HEK293 (cell line): ENCODE results near the gene ITGAL.

Experiments used
- CTCF ChIA-PET: fragments of 350-600 bp; formaldehyde crosslinking; extraction: SDS; loops from one replicate; lab custom pipeline; 2021; ENCODE audit warnings: antibody characterized with exemption; lab: Yijun Ruan, JAX
- POLR2A ChIA-PET: fragments of 300-600 bp; formaldehyde crosslinking; extraction: SDS; loops from one replicate; lab custom pipeline; 2020; ENCODE audit warnings: antibody characterized with exemption, inconsistent platforms; lab: Yijun Ruan, JAX
- H3K27ac ChIP-seq: fragments of 200-500 bp; sonication (Bioruptor generic); 2 replicates; pipeline ENCODE4 v1.5.1; 2014; ENCODE audit warnings: low read depth, low read length, control low read depth, inconsistent platforms; ENCODE audit errors: extremely low read depth
- H3K36me3 ChIP-seq, 2 experiments: fragments of 200-500 bp in 1 of 2; sonication (Bioruptor generic) in 1 of 2; 1 replicate in 1 of 2; 2 replicates in 1 of 2; pipeline ENCODE4 v1.5.1; 2014 to 2017; ENCODE audit warnings: inconsistent platforms in 2 of 2, low read length in 2 of 2; ENCODE audit not compliant: control insufficient read depth in 2 of 2, insufficient read depth in 1 of 2
- H3K4me1 ChIP-seq: fragments of 200-500 bp; sonication (Bioruptor generic); 2 replicates; pipeline ENCODE4 v1.5.1; 2014; ENCODE audit warnings: mild to moderate bottlenecking, low read length, inconsistent platforms; ENCODE audit not compliant: control insufficient read depth, insufficient read depth
- H3K4me3 ChIP-seq: 2 replicates; pipeline ENCODE4 v1.5.1; 2011; ENCODE audit warnings: low read depth, mild to moderate bottlenecking, control low read depth, low read length, moderate library complexity
- H3K9me3 ChIP-seq: fragments of 200-500 bp; sonication (Bioruptor generic); 2 replicates; pipeline ENCODE4 v1.5.1; 2014; ENCODE audit warnings: low read depth, low read length, inconsistent platforms; ENCODE audit not compliant: control insufficient read depth, insufficient read depth
- KLF8 ChIP-seq: fragments of 450-650 bp; formaldehyde crosslinking; IDR thresholded peaks from 2 replicates; pipeline ENCODE4 v1.5.1; 2016; ENCODE audit warnings: missing biosample characterization, missing genetic modification characterization
- TCF7L2 ChIP-seq: IDR thresholded peaks from 2 replicates; pipeline ENCODE4 v1.6.1; 2011; ENCODE audit warnings: low read depth, mild to moderate bottlenecking, inconsistent platforms, low read length, moderate library complexity, borderline replicate concordance
- ZNF112 ChIP-seq: fragments of 450-650 bp; formaldehyde crosslinking; IDR thresholded peaks from 2 replicates; pipeline ENCODE4 v1.5.0; 2017; ENCODE audit warnings: missing biosample characterization, missing genetic modification characterization
- ZNF155 ChIP-seq: fragments of 450-650 bp; formaldehyde crosslinking; IDR thresholded peaks from 2 replicates; pipeline ENCODE4 v1.5.1; 2016; ENCODE audit warnings: missing biosample characterization, missing genetic modification characterization
- ZNF211 ChIP-seq: fragments of 450-650 bp; formaldehyde crosslinking; IDR thresholded peaks from 2 replicates; pipeline ENCODE4 v1.5.1; 2016; ENCODE audit warnings: low read depth, missing biosample characterization, missing genetic modification characterization
- ZNF214 ChIP-seq: fragments of 450-650 bp; formaldehyde crosslinking; IDR thresholded peaks from 2 replicates; pipeline ENCODE4 v1.5.1; 2017; ENCODE audit warnings: missing biosample characterization, mild to moderate bottlenecking, missing genetic modification characterization, borderline replicate concordance
- ZNF221 ChIP-seq: fragments of 450-650 bp; formaldehyde crosslinking; IDR thresholded peaks from 2 replicates; pipeline ENCODE4 v1.5.1; 2017; ENCODE audit warnings: missing biosample characterization, missing genetic modification characterization, borderline replicate concordance
- ZNF274 ChIP-seq, 2 experiments: fragments of 200-500 bp in 1 of 2; fragments of 450-650 bp in 1 of 2; sonication (Bioruptor generic) in 1 of 2; formaldehyde crosslinking in 1 of 2; IDR thresholded peaks; 2 replicates each; pipeline versions ENCODE4 v1.5.1 to v1.6.1; 2014 to 2016; ENCODE audit warnings: borderline replicate concordance in 1 of 2, inconsistent platforms in 1 of 2, low read length in 1 of 2, missing biosample characterization in 1 of 2, missing genetic modification characterization in 1 of 2
- ZNF302 ChIP-seq: fragments of 450-650 bp; formaldehyde crosslinking; IDR thresholded peaks from 2 replicates; pipeline ENCODE4 v1.5.1; 2016; ENCODE audit warnings: missing biosample characterization, missing genetic modification characterization, low read depth
- ZNF324 ChIP-seq: fragments of 450-650 bp; formaldehyde crosslinking; IDR thresholded peaks from 2 replicates; pipeline ENCODE4 v1.5.1; 2016; ENCODE audit warnings: missing biosample characterization, missing genetic modification characterization
- ZNF335 ChIP-seq: fragments of 450-650 bp; formaldehyde crosslinking; conservative IDR thresholded peaks from 2 replicates; pipeline ENCODE4 v1.5.1; 2016; ENCODE audit warnings: missing biosample characterization, missing genetic modification characterization
- ZNF366 ChIP-seq: fragments of 450-650 bp; formaldehyde crosslinking; conservative IDR thresholded peaks from 2 replicates; pipeline ENCODE4 v1.5.1; 2016; ENCODE audit warnings: missing biosample characterization, missing genetic modification characterization
- ZNF426 ChIP-seq: fragments of 450-650 bp; formaldehyde crosslinking; IDR thresholded peaks from 2 replicates; pipeline ENCODE4 v1.5.1; 2017; ENCODE audit warnings: missing biosample characterization, missing genetic modification characterization, mild to moderate bottlenecking, inconsistent platforms, moderate library complexity
- ZNF521 ChIP-seq: fragments of 450-650 bp; formaldehyde crosslinking; IDR thresholded peaks from 2 replicates; pipeline ENCODE4 v1.5.1; 2017; ENCODE audit warnings: missing biosample characterization, mild to moderate bottlenecking, missing genetic modification characterization
- ZNF560 ChIP-seq: fragments of 450-650 bp; formaldehyde crosslinking; IDR thresholded peaks from 2 replicates; pipeline ENCODE4 v1.5.1; 2017; ENCODE audit warnings: missing biosample characterization, missing genetic modification characterization, borderline replicate concordance
- ZNF629 ChIP-seq: fragments of 450-650 bp; formaldehyde crosslinking; IDR thresholded peaks from 2 replicates; pipeline ENCODE4 v1.5.1; 2017; ENCODE audit warnings: missing biosample characterization, missing genetic modification characterization
- ZNF654 ChIP-seq: fragments of 450-650 bp; formaldehyde crosslinking; IDR thresholded peaks from 2 replicates; pipeline ENCODE4 v1.5.1; 2016; ENCODE audit warnings: low read depth, missing biosample characterization, missing genetic modification characterization
- ZNF747 ChIP-seq: fragments of 450-650 bp; formaldehyde crosslinking; IDR thresholded peaks from 2 replicates; pipeline ENCODE4 v1.5.1; 2016; ENCODE audit warnings: missing biosample characterization, missing genetic modification characterization
- TF ChIP-seq, protein P1 (sequence below): fragments of 450-650 bp; formaldehyde crosslinking; IDR thresholded peaks from 2 replicates; pipeline ENCODE4 v1.5.1; 2017; ENCODE audit warnings: missing biosample characterization, missing genetic modification characterization
- TF ChIP-seq, protein P2 (sequence below): fragments of 450-650 bp; IDR thresholded peaks from 2 replicates; pipeline ENCODE4 v1.5.1; 2018; ENCODE audit warnings: missing biosample characterization, missing genetic modification characterization
- TF ChIP-seq, protein P3 (sequence below): fragments of 450-650 bp; formaldehyde crosslinking; IDR thresholded peaks from 2 replicates; pipeline ENCODE4 v1.5.1; 2016; ENCODE audit warnings: missing biosample characterization, missing genetic modification characterization, low read depth
- TF ChIP-seq, protein P4 (sequence below): fragments of 450-650 bp; formaldehyde crosslinking; IDR thresholded peaks from 2 replicates; pipeline ENCODE4 v1.5.0; 2017; ENCODE audit warnings: missing biosample characterization, missing genetic modification characterization, borderline replicate concordance

ITGAL gene

DNA sequence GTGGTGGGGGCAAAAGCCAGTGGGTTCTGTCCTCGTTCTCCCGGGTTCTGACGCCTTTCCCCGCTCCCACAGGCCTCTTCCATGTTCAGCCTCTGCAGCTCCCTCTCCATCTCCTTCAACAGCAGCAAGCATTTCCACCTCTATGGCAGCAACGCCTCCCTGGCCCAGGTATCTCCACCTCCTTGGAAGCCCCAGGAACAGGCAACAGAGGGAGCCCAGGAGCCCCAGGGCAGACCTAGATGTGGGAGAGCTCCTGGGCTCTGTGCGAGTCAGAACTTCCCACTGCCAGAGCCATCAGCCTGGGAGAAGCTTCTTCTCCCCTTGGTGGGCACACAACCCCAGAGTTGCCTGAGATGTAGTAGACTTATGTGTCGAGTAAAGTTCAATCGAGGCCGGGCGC, 46.0 kb downstream of the ITGAL start:
- Histone ChIP-seq H3K4me3 (no peak overlapping the region), H3K27ac (no peak overlapping the region), H3K9me3 (no peaks in the 10 kb centered on the region), H3K4me1 (no peaks in the 10 kb centered on the region), H3K36me3 (no peaks in the 10 kb centered on the region)
- TF ChIP-seq, protein P1, sequence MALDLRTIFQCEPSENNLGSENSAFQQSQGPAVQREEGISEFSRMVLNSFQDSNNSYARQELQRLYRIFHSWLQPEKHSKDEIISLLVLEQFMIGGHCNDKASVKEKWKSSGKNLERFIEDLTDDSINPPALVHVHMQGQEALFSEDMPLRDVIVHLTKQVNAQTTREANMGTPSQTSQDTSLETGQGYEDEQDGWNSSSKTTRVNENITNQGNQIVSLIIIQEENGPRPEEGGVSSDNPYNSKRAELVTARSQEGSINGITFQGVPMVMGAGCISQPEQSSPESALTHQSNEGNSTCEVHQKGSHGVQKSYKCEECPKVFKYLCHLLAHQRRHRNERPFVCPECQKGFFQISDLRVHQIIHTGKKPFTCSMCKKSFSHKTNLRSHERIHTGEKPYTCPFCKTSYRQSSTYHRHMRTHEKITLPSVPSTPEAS = no peak
- TF ChIP-seq, protein P2, sequence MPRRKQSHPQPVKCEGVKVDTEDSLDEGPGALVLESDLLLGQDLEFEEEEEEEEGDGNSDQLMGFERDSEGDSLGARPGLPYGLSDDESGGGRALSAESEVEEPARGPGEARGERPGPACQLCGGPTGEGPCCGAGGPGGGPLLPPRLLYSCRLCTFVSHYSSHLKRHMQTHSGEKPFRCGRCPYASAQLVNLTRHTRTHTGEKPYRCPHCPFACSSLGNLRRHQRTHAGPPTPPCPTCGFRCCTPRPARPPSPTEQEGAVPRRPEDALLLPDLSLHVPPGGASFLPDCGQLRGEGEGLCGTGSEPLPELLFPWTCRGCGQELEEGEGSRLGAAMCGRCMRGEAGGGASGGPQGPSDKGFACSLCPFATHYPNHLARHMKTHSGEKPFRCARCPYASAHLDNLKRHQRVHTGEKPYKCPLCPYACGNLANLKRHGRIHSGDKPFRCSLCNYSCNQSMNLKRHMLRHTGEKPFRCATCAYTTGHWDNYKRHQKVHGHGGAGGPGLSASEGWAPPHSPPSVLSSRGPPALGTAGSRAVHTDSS (tag by site-specific recombination) = no peak
- no peak for TF ChIP-seq ZNF426 (tag by site-specific recombination)
- TF ChIP-seq ZNF214 (tag by site-specific recombination) = no peak
- TF ChIP-seq ZNF654 (tag by site-specific recombination) = no peak
- TF ChIP-seq ZNF335 = no peak
- TF ChIP-seq, protein P3, sequence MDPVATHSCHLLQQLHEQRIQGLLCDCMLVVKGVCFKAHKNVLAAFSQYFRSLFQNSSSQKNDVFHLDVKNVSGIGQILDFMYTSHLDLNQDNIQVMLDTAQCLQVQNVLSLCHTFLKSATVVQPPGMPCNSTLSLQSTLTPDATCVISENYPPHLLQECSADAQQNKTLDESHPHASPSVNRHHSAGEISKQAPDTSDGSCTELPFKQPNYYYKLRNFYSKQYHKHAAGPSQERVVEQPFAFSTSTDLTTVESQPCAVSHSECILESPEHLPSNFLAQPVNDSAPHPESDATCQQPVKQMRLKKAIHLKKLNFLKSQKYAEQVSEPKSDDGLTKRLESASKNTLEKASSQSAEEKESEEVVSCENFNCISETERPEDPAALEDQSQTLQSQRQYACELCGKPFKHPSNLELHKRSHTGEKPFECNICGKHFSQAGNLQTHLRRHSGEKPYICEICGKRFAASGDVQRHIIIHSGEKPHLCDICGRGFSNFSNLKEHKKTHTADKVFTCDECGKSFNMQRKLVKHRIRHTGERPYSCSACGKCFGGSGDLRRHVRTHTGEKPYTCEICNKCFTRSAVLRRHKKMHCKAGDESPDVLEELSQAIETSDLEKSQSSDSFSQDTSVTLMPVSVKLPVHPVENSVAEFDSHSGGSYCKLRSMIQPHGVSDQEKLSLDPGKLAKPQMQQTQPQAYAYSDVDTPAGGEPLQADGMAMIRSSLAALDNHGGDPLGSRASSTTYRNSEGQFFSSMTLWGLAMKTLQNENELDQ (tag by site-specific recombination) = no peak
- no peak for TF ChIP-seq ZNF560 (tag by site-specific recombination)
- TF ChIP-seq ZNF112 (tag by site-specific recombination) = no peak
- CTCF ChIA-PET = interaction anchor here (0.7 to 1.4 kb wide), 2 partner anchors 38 to 97 kb away, joined by 3 read pairs; no protein-coding TSS in a partner anchor
- POLR2A ChIA-PET = interaction anchor here (0.6 kb wide), 1 partner anchor 10 kb away, joined by 3 read pairs; no protein-coding TSS in a partner anchor

DNA sequence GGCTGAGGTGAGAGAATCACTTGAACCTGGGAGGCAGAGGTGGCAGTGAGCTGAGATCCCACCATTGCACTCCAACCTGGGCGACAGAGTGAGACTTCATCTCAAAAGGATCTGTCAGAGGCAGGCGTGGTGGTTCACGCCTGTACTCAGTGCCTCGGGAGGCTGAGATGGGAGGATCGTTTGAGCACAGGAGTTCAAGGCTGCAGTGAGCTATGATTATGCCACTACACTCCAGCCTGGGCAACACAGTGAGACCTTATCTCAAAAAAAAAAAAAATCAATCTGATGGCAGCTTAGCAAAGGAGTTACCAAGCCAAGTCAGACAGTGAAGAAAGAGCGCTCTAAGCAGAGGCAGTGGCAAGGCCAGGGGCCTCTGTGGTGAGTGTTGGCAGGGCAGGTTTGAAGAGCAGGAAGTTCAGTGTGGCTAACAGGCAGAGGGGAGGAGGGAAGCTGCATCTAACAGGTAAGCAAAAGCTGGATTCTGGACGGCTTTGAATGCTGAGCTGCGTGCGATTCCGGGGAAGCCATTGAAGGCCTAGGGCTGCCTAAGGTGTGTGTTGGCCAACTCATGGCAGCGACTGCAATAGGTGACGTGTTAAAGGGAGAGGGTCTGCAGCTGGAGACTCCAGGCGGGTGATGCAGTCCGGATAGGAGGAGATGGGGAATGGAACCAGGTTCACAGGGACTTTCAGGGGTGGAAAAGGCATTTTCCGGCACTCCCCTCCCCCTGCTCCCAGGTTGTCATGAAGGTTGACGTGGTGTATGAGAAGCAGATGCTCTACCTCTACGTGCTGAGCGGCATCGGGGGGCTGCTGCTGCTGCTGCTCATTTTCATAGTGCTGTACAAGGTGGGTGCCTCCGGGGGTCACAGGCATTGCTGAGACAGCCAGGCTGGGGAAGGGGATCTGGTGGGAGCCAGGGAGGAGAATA, 46.8 kb downstream of the ITGAL start:
- Histone ChIP-seq H3K4me3 (no peak overlapping the region), H3K9me3 (no peaks in the 10 kb centered on the region), H3K27ac (no peak overlapping the region), H3K36me3 (peaks cover 0 to 4% of the 10 kb centered on the region in 2 experiments; a peak in 1 of 3 replicates), H3K4me1 (peaks cover 3% of the 10 kb centered on the region; the same call in 1 of the 2 replicates)
- CTCF ChIA-PET = interaction anchor here (0.6 to 1.4 kb wide), 4 partner anchors 36 to 480 kb away, joined by 3 to 4 read pairs (median 3); no protein-coding TSS in a partner anchor
- POLR2A ChIA-PET = interaction anchor here (0.6 kb wide), 1 partner anchor 11 kb away, joined by 3 read pairs; no protein-coding TSS in a partner anchor
- no peak for TF ChIP-seq ZNF629 (tag by site-specific recombination)
- no peak for TF ChIP-seq ZNF155
- TF ChIP-seq, protein P4, sequence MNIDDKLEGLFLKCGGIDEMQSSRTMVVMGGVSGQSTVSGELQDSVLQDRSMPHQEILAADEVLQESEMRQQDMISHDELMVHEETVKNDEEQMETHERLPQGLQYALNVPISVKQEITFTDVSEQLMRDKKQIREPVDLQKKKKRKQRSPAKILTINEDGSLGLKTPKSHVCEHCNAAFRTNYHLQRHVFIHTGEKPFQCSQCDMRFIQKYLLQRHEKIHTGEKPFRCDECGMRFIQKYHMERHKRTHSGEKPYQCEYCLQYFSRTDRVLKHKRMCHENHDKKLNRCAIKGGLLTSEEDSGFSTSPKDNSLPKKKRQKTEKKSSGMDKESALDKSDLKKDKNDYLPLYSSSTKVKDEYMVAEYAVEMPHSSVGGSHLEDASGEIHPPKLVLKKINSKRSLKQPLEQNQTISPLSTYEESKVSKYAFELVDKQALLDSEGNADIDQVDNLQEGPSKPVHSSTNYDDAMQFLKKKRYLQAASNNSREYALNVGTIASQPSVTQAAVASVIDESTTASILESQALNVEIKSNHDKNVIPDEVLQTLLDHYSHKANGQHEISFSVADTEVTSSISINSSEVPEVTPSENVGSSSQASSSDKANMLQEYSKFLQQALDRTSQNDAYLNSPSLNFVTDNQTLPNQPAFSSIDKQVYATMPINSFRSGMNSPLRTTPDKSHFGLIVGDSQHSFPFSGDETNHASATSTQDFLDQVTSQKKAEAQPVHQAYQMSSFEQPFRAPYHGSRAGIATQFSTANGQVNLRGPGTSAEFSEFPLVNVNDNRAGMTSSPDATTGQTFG (tag by site-specific recombination) = no peak
- no peak for TF ChIP-seq ZNF211 (tag by site-specific recombination)
- no peak for TF ChIP-seq ZNF747 (tag by site-specific recombination)
- no peak for TF ChIP-seq TCF7L2
- no peak for TF ChIP-seq ZNF221
- no peak for TF ChIP-seq ZNF366 (tag by site-specific recombination)
- no peak for TF ChIP-seq ZNF324 (tag by site-specific recombination)
- no peak for TF ChIP-seq ZNF302 (tag by site-specific recombination)
- TF ChIP-seq ZNF521 (tag by site-specific recombination) = no peak
- no peak for TF ChIP-seq KLF8
- TF ChIP-seq ZNF274 (IDR thresholded peaks at IDR 0.05; ENCODE audit: low read length) = no peak
- no peak for TF ChIP-seq ZNF274 (tag by site-specific recombination; IDR thresholded peaks at IDR 0.05; ENCODE audit: borderline replicate concordance)
